Muscle of back (tissue), 11 donors: Measurements from ENCODE around the gene TPPP. TPM values are rescaled to one million over a fixed set of nuclear protein-coding genes. Genes with fewer than 3 reads are reported as not detected.

Source experiments
- DNase-seq, 3 donors: peaks; one replicate each; pipeline versions ENCODE4 v3.0.0 to v3.0.0-alpha.2; 2013
- polyA plus RNA-seq, 10 donors: library from polyadenylated mRNA; unstranded; fragments of 120-200 nt; gene quantifications; one replicate each; pipeline ENCODE4 v1.2.1, GENCODE V29; 2013; ENCODE audit not compliant: insufficient read length in 10 of 10

The TPPP gene
- polyA plus RNA-seq, 10 donors = 4.0 to 12.3 (median 8.0) TPM

DNA sequence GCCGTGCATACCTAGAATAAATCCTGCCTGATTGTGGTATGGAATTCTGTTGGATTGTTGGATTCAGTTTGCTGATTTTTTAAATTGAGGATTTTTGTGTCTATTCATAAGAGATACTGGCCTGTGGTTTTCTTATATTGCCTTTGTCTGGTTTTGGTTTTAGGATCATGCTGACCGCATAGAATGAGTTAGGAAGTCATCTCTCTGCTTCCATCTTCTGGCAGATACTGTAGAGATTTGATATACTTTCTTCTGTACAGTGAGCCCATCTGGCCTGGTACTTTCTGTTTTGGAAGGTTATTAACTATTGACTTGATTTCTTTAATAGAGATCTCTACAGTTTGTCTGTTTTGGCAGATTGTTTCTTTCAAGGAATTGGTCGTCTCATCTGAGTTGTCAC, 66.3 kb downstream of the TPPP start:
- no peak for DNase-seq

DNA sequence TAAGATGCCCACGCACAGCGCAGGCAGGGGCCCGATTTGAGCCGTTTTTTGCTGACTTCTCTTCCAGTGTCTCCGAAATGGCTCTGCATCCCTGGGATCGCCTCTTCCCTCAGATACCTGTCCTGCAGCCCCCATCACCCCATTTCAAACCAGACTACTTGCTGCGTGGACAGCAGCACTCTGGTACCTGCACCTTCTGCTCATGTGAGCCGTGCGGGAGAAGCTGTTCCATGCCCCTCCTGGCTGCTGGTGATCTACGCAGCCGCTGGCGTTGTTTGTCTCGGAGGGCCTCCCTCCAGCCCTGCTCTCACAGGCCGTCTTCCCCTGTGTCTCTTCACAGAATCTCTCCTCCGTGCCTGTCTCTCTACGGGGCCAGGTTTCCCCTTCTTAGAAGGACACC, 67.6 kb downstream of the TPPP start:
- no peak for DNase-seq

DNA sequence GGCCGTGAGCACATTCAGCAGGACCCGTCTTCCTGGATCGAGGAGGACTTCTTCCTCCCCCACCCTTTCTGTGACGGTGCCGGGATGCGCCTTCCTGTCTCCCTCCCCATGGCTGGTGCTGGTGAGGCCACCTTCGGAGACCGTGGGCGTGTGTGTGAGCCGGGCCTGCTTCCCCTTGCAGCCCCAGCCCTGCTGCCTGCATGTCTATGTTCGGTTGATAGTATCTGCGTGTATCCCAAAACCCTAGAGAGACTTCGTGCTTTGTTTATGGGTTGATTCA, 68.3 kb downstream of the TPPP start:
- no peak for DNase-seq

DNA sequence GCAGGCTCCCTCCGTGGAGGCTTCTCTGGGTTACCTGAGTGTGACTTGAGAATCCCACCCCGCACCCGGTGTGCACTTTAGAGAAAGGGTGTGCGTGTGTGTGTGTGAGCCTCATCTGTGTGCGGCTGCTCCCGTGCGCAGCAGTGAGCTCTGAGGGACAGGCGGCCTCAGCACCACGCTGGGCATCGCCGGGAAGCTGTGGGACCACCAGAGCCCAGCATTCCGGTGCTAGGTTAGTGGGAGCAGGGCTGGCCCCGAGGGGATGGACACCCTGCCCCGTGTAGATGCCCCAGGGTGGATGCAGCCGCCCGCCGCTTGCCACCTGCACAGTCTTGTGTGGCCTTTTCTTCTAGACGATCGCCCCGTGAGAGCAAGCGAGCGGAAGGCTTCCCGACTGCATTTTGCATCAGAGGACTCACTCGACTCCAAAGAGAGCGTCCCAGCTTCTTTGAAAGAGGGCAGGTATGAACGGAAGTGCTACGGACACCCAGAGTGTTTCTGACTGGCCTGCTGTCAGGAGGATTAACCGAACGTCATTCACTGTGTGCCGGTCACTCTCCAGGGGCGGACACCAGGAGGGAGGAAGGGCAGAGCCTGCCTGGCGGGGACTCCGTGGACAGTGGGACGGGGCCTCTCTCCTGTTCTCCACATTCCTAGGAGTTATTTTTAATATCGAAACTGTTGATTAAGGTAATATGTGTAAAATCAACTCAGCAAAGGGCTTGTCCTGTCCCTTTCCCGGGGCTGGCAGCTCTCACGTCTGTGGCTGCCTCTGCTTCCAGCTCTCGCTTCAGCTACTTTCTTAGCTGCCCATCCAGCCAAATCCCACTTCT, 68.8 kb downstream of the TPPP start:
- no peak for DNase-seq

DNA sequence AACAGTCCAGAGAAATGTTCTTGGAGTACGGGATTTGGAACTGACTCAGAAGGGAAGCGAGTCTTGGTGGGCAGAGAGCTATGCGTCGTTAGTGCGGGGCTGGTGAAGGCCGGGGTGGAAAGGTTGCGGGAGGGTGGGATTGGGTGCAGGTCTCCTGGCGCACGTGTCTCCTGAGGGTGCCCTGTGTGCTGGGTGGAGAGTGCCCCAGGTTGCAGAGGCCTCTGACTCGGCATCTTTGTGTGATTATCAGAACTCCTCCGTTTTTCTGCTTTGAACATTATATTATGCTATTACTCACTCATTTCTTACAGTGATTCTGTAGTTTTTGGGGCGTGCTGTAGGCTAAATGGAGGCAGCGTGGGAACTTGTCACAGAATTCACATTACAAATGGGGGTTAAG, 69.6 kb downstream of the TPPP start:
- no peak for DNase-seq

DNA sequence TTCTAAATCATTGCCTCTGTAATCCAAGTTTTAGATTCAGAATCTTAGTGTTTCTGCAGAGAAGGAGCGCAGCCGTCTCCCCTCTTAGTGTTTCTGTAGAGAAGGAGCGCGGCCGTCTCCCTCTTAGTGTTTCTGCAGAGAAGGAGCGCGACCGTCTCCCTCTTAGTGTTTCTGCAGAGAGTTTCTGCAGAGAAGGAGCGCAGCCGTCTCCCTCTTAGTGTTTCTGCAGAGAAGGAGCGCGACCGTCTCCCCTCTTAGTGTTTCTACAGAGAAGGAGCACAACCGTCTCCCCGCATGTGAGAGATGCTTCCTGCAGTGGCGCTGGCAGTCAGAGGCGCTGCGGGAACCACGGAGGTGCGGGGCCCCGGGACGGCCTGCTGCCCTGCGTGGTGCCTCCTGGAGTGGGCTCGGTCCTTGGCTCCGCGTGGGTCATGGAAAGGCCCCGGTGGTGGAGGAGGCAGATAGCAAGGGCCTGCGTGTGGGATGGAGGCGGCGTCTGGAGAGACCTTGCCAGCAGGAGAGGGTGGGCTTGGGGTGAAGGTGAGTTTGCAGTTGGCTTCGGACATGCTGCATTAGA, 70.1 kb downstream of the TPPP start:
- no peak for DNase-seq

DNA sequence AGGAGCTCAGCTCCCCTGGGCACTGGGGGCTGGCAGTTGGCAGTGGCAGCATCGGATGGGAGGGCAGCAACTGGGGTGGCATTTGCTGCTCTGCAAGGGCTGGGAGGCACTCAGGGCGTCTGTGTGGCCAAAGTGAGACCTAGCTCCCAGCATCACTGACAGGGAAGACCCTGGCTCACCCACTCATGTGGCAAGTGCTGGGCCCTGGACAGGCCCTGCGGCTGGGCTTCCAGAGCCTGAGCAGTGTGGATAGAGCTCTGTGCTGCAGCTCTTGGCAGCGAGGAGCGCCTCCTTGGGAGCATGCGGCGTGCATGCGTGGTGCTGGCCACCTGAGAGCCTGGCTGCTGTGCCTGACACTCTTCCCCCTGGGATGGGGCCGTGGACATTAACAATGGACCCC, 70.8 kb downstream of the TPPP start:
- DNase-seq = no peak

DNA sequence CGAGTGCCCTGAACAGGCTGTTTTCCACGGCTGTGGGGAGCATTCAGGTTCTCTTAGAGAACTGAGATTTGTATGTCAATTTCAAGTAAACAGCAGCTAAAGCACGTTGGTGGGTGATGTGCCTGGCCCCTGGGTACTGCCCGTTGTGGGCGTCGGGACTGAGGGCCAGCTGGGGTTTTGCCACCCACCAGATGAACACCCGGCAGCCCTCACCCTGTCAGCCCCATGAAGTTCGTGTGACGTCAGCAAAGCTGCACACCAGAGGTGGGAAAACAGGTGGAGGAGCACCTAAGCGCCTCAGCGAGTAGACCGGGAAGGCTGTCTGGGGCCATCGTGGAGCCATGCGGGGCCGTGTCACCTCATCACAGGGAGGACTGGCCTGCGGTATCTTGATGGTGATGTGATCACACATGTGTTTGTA, 71.8 kb downstream of the TPPP start:
- DNase-seq = no peak

DNA sequence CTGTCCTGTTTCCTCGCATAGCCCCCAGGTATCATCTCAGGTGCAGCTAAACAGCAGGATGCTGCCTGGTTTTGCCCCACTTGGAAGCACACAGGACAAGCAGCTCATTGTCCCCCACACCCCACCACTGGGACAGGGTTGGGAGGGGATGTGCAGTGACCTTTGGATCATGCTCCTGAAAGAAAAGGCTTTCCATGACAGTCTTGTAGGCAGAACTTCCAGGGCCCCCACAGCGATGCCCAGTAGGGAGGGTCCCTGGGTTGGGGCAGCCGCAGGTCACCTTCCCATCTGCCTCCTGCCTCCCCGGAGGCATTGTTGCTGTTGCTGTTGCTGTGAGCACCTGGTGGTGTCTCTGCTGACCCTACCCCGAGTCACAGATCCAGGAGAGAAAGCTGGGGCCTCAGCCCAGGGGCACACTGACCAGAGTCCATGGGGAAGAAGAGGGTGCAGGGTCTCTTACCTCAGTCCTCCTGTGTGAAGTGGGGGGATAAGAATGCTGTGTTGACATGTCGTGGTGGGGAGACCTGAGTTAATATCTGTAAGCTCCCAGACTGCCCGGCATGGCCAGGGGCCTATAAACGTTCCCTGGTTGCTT, 72.5 kb downstream of the TPPP start:
- DNase-seq = no peak

DNA sequence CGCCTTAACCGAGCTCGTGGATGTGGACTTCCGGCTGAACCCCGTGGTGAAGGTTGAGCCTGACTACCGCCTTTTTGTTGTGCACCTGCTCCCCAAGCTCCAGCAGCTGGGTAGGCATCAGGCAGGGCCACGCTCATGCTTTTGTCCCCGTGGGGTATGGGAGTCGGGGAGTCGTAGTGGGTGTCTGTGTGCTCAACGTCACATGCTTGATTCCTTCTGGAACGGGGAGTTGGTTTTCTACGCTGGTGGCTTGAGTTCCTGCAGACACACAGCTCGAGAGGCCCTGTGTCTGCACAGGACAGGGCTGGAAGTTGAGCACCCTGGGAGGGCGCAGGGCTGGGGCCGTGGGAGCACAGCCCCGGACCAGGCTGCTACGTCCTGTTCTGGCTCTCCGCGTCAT, 73.0 kb downstream of the TPPP start:
- DNase-seq = no peak

DNA sequence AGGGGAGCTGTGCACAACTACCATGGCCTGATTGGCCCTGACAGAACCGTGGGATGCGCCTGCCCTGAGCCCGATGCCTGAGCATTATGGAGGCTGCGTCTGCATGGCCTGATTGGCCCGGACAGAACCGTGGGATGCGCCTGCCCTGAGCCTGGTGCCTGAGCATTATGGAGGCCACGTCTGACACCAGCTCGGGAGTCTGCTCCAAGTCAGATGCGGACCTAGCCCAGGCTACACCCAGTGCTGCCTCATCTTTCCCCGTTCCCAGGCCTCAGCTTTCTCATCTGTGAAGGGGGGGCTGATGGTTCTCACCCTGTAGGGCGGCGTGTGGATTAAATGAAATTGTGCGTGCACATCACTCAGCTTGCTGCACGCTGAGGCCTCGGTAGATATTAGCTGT, 73.7 kb downstream of the TPPP start:
- no peak for DNase-seq

DNA sequence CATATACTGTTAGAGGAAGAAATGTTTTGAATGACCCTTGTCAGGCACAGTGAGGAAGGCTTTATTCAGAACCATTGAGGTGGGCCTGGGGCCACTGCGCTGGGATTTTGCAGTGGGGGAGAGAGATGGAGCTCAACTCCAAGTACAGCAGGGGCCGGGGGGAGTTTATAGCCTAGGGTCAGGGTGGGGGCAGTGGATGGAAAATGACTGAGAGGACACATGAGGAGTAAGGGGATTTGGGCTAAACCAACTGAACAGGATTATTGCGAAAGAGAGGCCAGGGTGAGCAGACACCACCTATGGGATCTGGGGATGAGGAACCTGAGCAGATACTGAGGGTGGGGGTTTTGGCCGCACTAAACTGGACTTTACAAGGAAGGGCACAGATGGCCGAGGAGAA, 74.7 kb downstream of the TPPP start:
- no peak for DNase-seq

DNA sequence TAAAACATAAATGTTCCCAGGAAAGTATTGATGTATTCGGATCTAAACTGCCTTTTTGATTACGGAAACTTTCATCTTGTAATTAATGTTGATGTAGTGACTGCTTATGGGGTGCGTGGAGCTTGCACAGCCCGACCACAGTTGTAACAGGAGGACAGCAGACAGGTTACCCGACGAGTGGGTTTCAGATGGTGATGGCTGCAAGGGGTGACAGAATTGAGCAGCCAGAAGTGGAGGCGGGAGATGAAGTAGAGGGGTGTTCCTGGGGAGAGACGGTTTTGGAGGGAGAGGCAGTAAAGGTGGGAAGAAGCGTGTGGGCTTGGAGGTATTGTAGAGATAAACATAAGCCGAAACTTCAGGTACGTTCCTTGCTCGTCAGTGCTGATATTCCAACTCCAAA, 75.3 kb downstream of the TPPP start:
- DNase-seq = no peak

DNA sequence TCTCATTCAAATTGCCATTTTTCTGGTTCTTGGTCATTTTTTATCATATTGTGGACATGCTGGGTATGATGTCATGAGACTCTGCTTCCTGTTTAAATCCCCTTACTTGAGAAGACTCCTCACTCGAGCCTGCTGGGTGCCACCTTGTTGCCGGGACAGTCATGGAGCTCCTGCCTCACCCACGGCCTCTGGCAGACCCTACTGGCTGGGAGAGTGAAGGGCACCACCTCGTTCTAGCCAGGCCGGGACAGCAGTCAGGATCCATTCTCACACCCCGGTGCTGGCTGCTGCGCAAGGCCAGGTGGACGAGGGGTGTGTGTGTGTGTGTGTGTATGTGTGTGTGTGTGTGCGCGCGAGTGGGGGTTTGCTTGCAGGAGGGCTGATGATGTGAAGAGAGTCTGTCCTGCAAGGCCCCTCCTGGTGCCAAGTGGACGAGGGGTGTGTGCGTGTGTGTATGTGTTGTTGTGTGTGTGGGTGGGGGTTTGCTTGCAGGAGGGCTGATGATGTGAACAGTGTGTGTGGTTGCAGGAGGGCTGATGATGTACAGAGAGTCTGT, 76.6 kb downstream of the TPPP start:
- no peak for DNase-seq

DNA sequence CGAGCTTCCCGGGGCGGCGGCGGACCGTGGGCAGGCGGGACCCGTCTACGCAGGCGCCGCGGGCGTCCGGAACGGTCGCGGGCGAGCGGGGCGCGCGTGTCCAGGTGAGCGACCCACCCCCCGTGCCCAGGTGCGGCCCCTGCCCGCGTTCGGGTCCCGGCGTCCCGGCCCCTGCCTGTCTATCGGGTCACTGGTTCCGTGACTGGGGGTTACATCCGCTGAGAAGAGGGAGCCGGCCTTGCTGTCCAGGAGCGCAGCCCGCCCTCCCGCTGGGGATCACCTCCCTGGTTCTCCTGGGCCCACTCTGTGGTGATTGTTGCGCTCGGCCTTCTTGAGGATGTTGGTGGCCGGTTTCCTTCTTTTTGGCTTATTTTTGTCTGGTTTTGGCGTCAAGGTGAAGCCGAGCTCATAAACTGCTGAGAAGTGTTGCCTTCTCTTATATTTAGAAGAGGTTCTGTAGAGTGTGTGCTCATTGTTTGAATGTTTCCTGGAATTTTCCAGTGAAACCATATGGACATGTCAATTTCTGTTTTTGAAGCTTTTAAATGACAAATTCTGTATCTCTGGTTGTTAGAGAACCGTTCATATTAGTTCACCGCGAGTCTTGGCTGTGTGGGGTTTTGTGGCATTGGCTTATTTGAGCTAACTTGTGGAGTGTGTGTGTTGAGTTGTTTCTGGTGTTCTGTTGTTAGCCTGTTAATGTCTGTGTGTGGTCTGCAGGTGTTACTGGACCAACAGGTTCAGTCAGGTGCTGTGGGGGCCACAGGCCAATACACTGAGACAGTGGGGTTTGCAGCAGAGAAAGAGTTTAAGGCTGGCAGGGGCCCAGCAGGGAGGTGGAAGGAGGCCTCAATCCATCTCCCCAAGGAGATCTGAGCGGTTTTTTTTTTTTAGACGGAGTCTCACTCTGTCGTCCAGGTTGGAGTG, 80.4 kb downstream of the TPPP start:
- DNase-seq = peak in 2 of 3 donors; percentile 5 to 48

DNA sequence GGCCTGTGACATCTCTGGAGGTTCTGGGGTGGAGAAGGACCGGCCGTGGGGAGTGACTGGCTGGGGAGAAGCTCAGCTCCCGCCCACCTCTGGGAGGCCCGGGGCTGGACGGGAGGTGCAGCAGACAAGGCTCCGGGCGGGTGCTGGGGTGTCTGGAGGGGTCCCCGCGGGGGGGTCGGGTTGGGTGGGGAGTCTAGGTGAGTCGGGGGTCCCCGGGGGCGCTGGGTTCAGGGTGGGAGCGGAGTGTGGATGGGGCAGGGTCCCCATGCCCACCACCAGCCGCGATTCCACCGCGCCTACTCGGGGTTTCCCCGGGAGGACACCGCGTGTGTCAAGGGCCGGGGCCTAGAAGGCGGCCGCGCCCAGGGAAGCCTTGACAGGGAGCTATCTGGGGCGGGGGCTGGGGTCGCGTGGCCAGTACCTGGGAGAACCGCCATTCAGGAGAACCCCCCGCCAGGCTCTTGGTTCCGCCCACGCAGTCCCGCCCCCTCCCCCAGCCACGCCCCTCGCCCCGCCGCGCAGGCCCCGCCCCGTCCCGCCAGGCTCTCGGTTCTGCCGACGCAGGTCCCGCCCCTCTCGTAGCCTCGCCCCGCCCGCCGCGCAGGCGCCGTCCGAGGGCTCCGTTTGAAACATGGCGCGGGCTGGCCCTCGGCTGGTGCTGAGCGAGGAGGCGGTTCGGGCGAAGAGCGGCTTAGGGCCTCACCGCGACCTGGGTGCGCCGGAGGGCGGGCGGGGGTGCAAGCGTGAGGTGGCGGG, 81.2 kb downstream of the TPPP start, which contains the start of gene CEP72:
Gene CEP72, plus strand, starts transcription at position 610 of the 756 bp plus-strand sequence. Its CDS starts 22 bp downstream, at position 632.
- peak; percentile 88 to 94 (median 91) for DNase-seq

DNA sequence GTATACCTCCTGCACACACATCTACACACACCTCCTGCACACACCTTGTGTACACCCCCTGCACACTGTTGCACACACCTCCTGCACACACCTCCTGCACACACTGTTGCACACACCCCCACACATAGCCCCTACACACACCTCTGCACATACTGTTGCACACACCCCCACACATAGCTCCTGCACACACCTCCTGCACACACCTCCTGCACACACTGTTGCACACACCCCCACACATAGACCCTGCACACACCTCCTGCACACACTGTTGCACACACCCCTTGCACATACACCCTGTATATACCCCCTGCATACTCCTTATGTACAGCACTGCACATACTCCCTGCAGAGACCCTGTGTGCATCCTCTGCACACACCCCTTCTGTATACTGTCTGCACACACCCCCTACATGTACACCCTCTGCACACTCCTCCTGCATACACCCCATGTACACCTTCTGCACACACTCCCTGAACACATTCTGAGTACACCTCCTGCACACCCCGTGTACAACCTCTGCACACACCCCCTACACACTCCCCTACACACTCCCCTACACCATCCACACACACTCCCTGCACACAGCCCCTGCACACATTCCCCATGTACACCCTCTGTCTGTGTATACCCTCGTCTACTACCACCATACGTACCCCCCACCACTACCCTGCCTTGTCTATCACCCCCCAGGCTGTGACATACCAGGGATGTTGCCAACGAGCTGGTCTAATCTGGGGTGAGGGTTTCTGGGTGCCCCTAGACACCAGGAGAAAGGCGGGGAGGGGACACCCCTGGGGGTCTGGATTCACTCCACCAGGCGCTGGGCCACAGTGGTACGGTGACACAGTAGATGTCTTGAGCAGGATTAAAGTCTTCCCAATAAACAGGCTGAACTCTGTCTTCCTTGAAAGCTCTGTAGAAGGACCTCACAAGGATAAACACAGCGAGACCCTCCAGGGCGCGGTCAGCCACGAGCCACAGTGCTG, 82.1 kb downstream of the TPPP start:
- peak in 1 of 3 donors; percentile 12 for DNase-seq

DNA sequence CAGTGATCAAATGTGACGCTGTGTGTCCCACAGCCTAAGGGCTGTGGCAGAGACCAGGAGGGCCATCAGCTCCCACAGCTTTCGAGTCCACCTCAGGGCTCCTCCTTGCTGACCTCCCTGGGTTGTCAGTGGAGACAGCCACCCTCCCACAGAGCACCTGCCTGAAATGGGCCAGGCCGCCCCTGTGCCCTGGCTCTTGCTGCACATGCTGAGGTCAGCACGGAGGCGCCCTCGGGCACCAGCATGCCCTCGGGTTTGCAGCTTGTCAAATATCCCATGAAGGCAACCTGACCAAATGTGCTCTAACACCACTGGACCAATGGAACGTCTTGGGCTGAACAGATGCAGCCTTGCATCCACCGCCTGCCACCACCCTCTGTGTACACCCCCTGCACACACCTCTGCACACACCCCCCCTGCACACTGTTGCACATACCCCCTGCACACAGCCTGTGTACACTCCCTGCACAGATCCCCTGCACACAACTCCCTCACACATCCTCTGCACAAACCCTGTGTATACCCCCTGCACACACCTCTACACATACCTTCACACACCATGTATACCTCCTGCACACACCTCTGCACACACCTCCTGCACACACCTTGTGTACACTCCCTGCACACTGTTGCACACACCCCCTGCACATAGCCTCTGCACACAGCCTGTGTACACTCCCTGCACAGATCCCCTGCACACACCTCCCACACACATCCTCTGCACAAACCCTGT, 83.0 kb downstream of the TPPP start:
- no peak for DNase-seq
